Calu3 (cell line): ENCODE results near the gene DLL1. TPM values are rescaled to one million over a fixed set of nuclear protein-coding genes. Genes with fewer than 3 reads are reported as not detected.

ENCODE experiments used
- BruUV-seq: library from RNA; stranded (reverse); fragments of 400-500 nt; replicated peaks from 2 replicates; lab custom pipeline; 2021; lab: Mats Ljungman, UMichigan
- CTCF ChIA-PET: fragments of 300-600 bp; sonication (Branson Sonifier 250); formaldehyde crosslinking; loops from one replicate; lab custom pipeline; 2022; ENCODE audit warnings: antibody characterized with exemption; lab: Charles Lee
- DNase-seq: peaks from one replicate; pipeline ENCODE4 v3.0.0; 2022
- H3K27ac Mint-ChIP-seq: one replicate; pipeline ENCODE4 v1.8.0; 2022; ENCODE audit warnings: mixed read lengths; ENCODE audit not compliant: unreplicated experiment
- H3K27me3 Mint-ChIP-seq: one replicate; pipeline ENCODE4 v1.8.0; 2022; ENCODE audit warnings: mixed read lengths; ENCODE audit not compliant: unreplicated experiment
- H3K36me3 Mint-ChIP-seq: one replicate; pipeline ENCODE4 v1.8.0; 2022; ENCODE audit warnings: mild to moderate bottlenecking, moderate library complexity, mixed read lengths; ENCODE audit not compliant: insufficient read depth, unreplicated experiment
- H3K4me1 Mint-ChIP-seq: one replicate; pipeline ENCODE4 v1.8.0; 2022; ENCODE audit warnings: mild to moderate bottlenecking, low read depth, mixed read lengths; ENCODE audit not compliant: unreplicated experiment
- H3K4me3 Mint-ChIP-seq: one replicate; pipeline ENCODE4 v1.8.0; 2022; ENCODE audit warnings: mild to moderate bottlenecking, low read depth, moderate library complexity, mixed read lengths; ENCODE audit not compliant: unreplicated experiment
- H3K9me3 Mint-ChIP-seq: one replicate; pipeline ENCODE4 v1.8.0; 2022; ENCODE audit warnings: low read depth, mixed read lengths; ENCODE audit not compliant: unreplicated experiment
- CTCF ChIP-seq: fragments of 200-600 bp; IDR thresholded peaks from one replicate; pipeline ENCODE4 v1.8.0; 2022; ENCODE audit warnings: antibody characterized with exemption; ENCODE audit not compliant: unreplicated experiment
- intact Hi-C: fragments of 100-400 bp; cut with micrococcal nuclease; formaldehyde crosslinking; loops from one replicate; pipeline ENCODE4 v1.10.0; 2022; ENCODE audit not compliant: unreplicated experiment
- total RNA-seq: library from RNA; stranded (reverse); gene quantifications from 2 replicates; pipeline ENCODE4 v1.2.3, GENCODE V29; 2022

Gene DLL1
- total RNA-seq, 1 experiment from 2014 or later, result 0.14 TPM

DNA sequence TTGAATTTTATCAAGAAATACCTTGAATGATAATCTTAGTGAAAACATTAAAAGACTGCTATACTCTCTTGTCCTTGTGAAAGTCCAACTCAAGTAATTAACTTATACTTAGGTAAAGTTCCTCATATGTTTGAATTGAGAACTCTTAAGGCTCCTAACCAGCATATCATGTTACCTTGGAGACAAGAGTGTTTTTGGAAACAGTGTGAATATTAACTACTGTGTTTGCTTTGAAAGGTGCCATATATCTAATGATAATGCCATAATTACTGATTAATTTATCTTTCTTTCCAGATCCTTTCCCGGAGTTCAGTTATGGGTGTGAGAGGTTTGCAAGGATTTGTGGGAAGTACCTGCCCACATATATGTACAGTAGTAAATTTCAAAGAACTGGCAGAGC is 26.2 kb upstream of the DLL1 start:
- CTCF ChIA-PET, result no interaction called here
- Mint-ChIP-seq H3K27ac (no peak overlapping the region), H3K9me3 (no peaks in the 10 kb centered on the region), H3K36me3 (peaks cover 1% of the 10 kb centered on the region), H3K4me1 (no peaks in the 10 kb centered on the region), H3K27me3 (no peaks in the 10 kb centered on the region), H3K4me3 (no peak overlapping the region)
- no peak for DNase-seq
- no peak for TF ChIP-seq CTCF
- intact Hi-C loops, result no loop called here
- BruUV-seq, result no TSS peak

DNA sequence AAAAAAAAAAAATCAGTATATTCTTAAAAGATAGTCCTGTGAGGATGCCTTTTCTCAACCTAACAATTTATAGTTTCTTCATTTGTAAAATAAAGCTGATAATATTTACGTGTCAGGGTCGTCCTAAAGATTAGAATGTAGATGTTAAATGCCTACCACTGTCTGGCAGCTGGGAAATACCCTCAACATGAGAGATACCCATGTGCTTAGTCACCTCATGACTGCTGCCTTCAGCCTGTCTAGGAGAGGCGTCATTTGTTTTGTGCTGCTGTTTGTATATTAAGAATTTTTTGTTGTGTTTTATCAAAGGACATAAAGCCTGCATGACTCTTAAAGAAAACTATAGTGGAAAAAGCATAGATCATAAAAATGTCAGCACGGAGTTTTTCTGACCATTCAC is 25.2 kb upstream of the DLL1 start:
- Mint-ChIP-seq H3K27ac (no peak overlapping the region), H3K27me3 (no peaks in the 10 kb centered on the region), H3K9me3 (no peaks in the 10 kb centered on the region), H3K36me3 (no peaks in the 10 kb centered on the region), H3K4me3 (no peak overlapping the region), H3K4me1 (no peaks in the 10 kb centered on the region)
- CTCF ChIA-PET, result interaction anchor here (0.6 kb wide), 1 partner anchor 27 kb away, joined by 4 read pairs; no protein-coding TSS in a partner anchor
- intact Hi-C loops, result no loop called here
- DNase-seq, result no peak
- TF ChIP-seq CTCF, result no peak
- BruUV-seq, result no TSS peak

DNA sequence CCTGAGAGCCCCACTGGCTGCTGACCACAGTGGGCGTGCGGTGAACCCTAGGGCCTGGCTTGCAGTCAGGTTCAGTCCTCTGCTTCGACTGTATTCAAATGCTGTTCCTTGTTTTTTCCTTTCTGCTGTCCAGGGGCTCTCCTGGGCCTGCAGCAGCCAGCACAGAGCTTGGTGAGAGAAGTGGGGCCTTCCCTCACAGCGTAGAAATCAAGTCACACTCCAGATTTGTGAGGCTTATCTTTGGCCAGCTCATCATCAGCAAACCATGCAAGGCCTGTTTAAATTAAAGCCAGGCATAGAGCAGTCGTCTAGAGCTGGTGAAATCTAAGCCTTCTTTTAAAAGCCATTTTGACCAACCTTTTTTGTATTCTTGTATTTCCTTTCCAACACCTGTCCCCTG is 24.1 kb upstream of the DLL1 start:
- Mint-ChIP-seq H3K4me1 (no peaks in the 10 kb centered on the region), H3K27me3 (no peaks in the 10 kb centered on the region), H3K4me3 (no peak overlapping the region), H3K27ac (no peak overlapping the region), H3K36me3 (no peaks in the 10 kb centered on the region), H3K9me3 (no peaks in the 10 kb centered on the region)
- intact Hi-C loops, result no loop called here
- CTCF ChIA-PET, result no interaction called here
- BruUV-seq, result no TSS peak
- no peak for TF ChIP-seq CTCF
- no peak for DNase-seq

GRCh38 chr6:170313716-170314295 is 22.9 kb upstream of the DLL1 start:
- Mint-ChIP-seq H3K27me3 (no peaks in the 10 kb centered on the region), H3K9me3 (no peaks in the 10 kb centered on the region), H3K36me3 (no peaks in the 10 kb centered on the region), H3K4me1 (peaks cover 3% of the 10 kb centered on the region), H3K4me3 (no peak overlapping the region), H3K27ac (no peak overlapping the region)
- no peak for TF ChIP-seq CTCF
- intact Hi-C loops, result no loop called here
- no TSS peak for BruUV-seq
- no peak for DNase-seq
- CTCF ChIA-PET, result no interaction called here
